HCT116 (cell line): ENCODE measurements around the gene GPC4. TPM values are rescaled to one million over a fixed set of nuclear protein-coding genes. Genes with fewer than 3 reads are reported as not detected.

Source experiments
- ATAC-seq: fragments of 200-7000 bp; cut with Tn5 transposase; 2 replicates; pipeline ENCODE4 v1.9.1; 2020; ENCODE audit warnings: mild to moderate bottlenecking, moderate library complexity
- BruUV-seq: library from RNA; stranded (reverse); fragments of 400-500 nt; replicated peaks from 2 replicates; lab custom pipeline; 2021; lab: Mats Ljungman, UMichigan
- CTCF ChIA-PET: fragments of 300-600 bp; sonication (Branson Sonifier 250); formaldehyde crosslinking; loops from one replicate; lab custom pipeline; 2021; ENCODE audit warnings: antibody characterized with exemption; lab: Charles Lee
- POLR2A ChIA-PET: fragments of 300-600, 350-600 bp; sonication (Branson Sonifier 250); formaldehyde crosslinking; loops from one replicate; lab custom pipeline; 2021; ENCODE audit warnings: antibody characterized with exemption; lab: Charles Lee
- RAD21 ChIA-PET, 2 experiments: fragments of 300-600 bp; sonication (Branson Sonifier 250); formaldehyde crosslinking; loops; one replicate each; lab custom pipeline; 2023; ENCODE audit warnings: low total read pairs in 2 of 2; ENCODE audit not compliant: uncharacterized antibody in 2 of 2, unreplicated experiment in 2 of 2, low non-redundant PET in 1 of 2; lab: Charles Lee
- DNase-seq: peaks from one replicate; pipeline ENCODE4 v3.0.0-alpha.2; 2010; ENCODE audit warnings: low read depth, low spot score
- H2AFZ ChIP-seq: fragments of 200-600 bp; shearing (Covaris generic), sonication (generic); 2 replicates; pipeline ENCODE4 v1.6.1; 2017; ENCODE audit warnings: low read depth, mixed run types, mixed read lengths, antibody characterized with exemption, low read length; ENCODE audit not compliant: poor library complexity, severe bottlenecking
- H3K27ac ChIP-seq: 2 replicates; pipeline ENCODE4 v1.5.1; 2012; ENCODE audit warnings: low read depth, low read length
- H3K27me3 ChIP-seq: fragments of 200-600 bp; sonication (generic); 2 replicates; pipeline ENCODE4 v1.6.1; 2016; ENCODE audit warnings: mixed run types, low read length, mixed read lengths; ENCODE audit not compliant: insufficient read depth
- H3K36me3 ChIP-seq, 2 experiments: fragments of 200-500 bp in 1 of 2; fragments of 200-600 bp in 1 of 2; sonication (Bioruptor generic) in 1 of 2; sonication (generic) in 1 of 2; 2 replicates each; pipeline versions ENCODE4 v1.5.1 to v1.6.1; 2014 to 2016; ENCODE audit warnings: low read length in 2 of 2, inconsistent platforms in 1 of 2, mixed read lengths in 1 of 2, mixed run types in 1 of 2; ENCODE audit not compliant: insufficient read depth in 2 of 2, control insufficient read depth in 1 of 2
- H3K4me1 ChIP-seq, 2 experiments: fragments of 200-600 bp in 1 of 2; sonication (generic) in 1 of 2; 2 replicates each; pipeline versions ENCODE4 v1.5.1 to v1.6.1; 2012 to 2017; ENCODE audit warnings: low read length in 2 of 2, inconsistent platforms in 1 of 2, mild to moderate bottlenecking in 1 of 2, mixed read lengths in 1 of 2, mixed run types in 1 of 2, moderate library complexity in 1 of 2; ENCODE audit not compliant: insufficient read depth in 2 of 2, control insufficient read depth in 1 of 2
- H3K4me2 ChIP-seq: fragments of 200-600 bp; sonication (generic); 2 replicates; pipeline ENCODE4 v1.6.1; 2017; ENCODE audit warnings: mixed run types, low read length, mixed read lengths
- H3K4me3 ChIP-seq, 2 experiments: fragments of 200-600 bp in 1 of 2; sonication (generic) in 1 of 2; replicated peaks in 1 of 2; 2 replicates each; pipeline ENCODE4 v1.5.1; 2011 to 2016; ENCODE audit warnings: low read length in 2 of 2, control low read depth in 1 of 2, low read depth in 1 of 2, mild to moderate bottlenecking in 1 of 2, mixed read lengths in 1 of 2, mixed run types in 1 of 2
- H3K79me2 ChIP-seq: fragments of 200-600 bp; sonication (generic); 2 replicates; pipeline ENCODE4 v1.6.1; 2017; ENCODE audit warnings: mild to moderate bottlenecking, mixed run types, low read length, moderate library complexity, mixed read lengths; ENCODE audit not compliant: insufficient read depth
- H3K9ac ChIP-seq: fragments of 200-600 bp; sonication (generic); 2 replicates; pipeline ENCODE4 v1.6.1; 2016; ENCODE audit warnings: low read length, mixed read lengths
- H3K9me2 ChIP-seq: fragments of 200-600 bp; sonication (generic), shearing (Covaris generic); 2 replicates; pipeline ENCODE4 v1.6.1; 2017; ENCODE audit warnings: mixed run types, mild to moderate bottlenecking, moderate library complexity; ENCODE audit not compliant: insufficient read depth
- H3K9me3 ChIP-seq, 2 experiments: fragments of 200-500 bp in 1 of 2; fragments of 200-600 bp in 1 of 2; sonication (Bioruptor generic) in 1 of 2; sonication (generic) in 1 of 2; 2 replicates each; pipeline ENCODE4 v1.6.1; 2014 to 2017; ENCODE audit warnings: low read length in 2 of 2, mixed read lengths in 2 of 2, inconsistent platforms in 1 of 2, low read depth in 1 of 2, mild to moderate bottlenecking in 1 of 2, mixed run types in 1 of 2, moderate library complexity in 1 of 2; ENCODE audit not compliant: control insufficient read depth in 1 of 2, insufficient read depth in 1 of 2
- H4K20me1 ChIP-seq: fragments of 200-600 bp; sonication (generic), shearing (Covaris generic); 2 replicates; pipeline ENCODE4 v1.6.1; 2017; ENCODE audit warnings: mixed run types, mild to moderate bottlenecking, moderate library complexity; ENCODE audit not compliant: insufficient read depth
- CTCF ChIP-seq, 3 experiments: fragments of 200-600 bp in 1 of 3; sonication (generic) in 1 of 3; IDR thresholded peaks in 2 of 3; conservative IDR thresholded peaks in 1 of 3; 2 replicates each; pipeline ENCODE4 v1.5.1; 2012 to 2017; ENCODE audit warnings: low read depth in 2 of 3, low read length in 2 of 3, antibody characterized with exemption in 1 of 3, borderline replicate concordance in 1 of 3, control low read depth in 1 of 3, mild to moderate bottlenecking in 1 of 3, mixed read lengths in 1 of 3, mixed run types in 1 of 3, moderate library complexity in 1 of 3; ENCODE audit not compliant: insufficient read depth in 1 of 3
- ELF1 ChIP-seq: IDR thresholded peaks from 2 replicates; pipeline ENCODE4 v1.6.1; 2012; ENCODE audit warnings: low read depth, borderline replicate concordance
- EZH2phosphoT487 ChIP-seq: fragments of 200-600 bp; IDR thresholded peaks from 2 replicates; pipeline ENCODE4 v1.6.1; 2018; ENCODE audit warnings: antibody characterized with exemption, borderline replicate concordance
- JUND ChIP-seq: IDR thresholded peaks from 2 replicates; pipeline ENCODE4 v1.6.1; 2012
- POLR2AphosphoS5 ChIP-seq: IDR thresholded peaks from 2 replicates; pipeline ENCODE4 v1.6.1; 2011; ENCODE audit warnings: mild to moderate bottlenecking, low read depth, low read length, moderate library complexity
- RAD21 ChIP-seq: IDR thresholded peaks from 2 replicates; pipeline ENCODE4 v1.6.1; 2012; ENCODE audit warnings: low read depth, mild to moderate bottlenecking
- SIN3A ChIP-seq: IDR thresholded peaks from 2 replicates; pipeline ENCODE4 v1.6.1; 2012; ENCODE audit warnings: low read depth
- SP1 ChIP-seq: IDR thresholded peaks from 2 replicates; pipeline ENCODE4 v1.6.1; 2012; ENCODE audit warnings: low read depth
- TCF7L2 ChIP-seq: IDR thresholded peaks from 2 replicates; pipeline ENCODE4 v1.7.0; 2011; ENCODE audit warnings: borderline replicate concordance, inconsistent platforms; ENCODE audit not compliant: insufficient read depth, insufficient read length; ENCODE audit errors: extremely low read depth
- YY1 ChIP-seq: IDR thresholded peaks from 2 replicates; pipeline ENCODE4 v1.6.1; 2011; ENCODE audit warnings: low read length, low read depth, moderate library complexity, mild to moderate bottlenecking; ENCODE audit not compliant: insufficient replicate concordance; ENCODE audit errors: extremely low read depth
- ZFX ChIP-seq: fragments of 450-650 bp; IDR thresholded peaks from 2 replicates; pipeline ENCODE4 v1.6.1; 2017
- ZNF274 ChIP-seq: fragments of 200-500 bp; sonication (Bioruptor generic); IDR thresholded peaks from 2 replicates; pipeline ENCODE4 v1.6.1; 2014; ENCODE audit warnings: mild to moderate bottlenecking, low read depth, low read length, inconsistent platforms
- intact Hi-C: fragments of 100-400 bp; cut with micrococcal nuclease; formaldehyde crosslinking; loops from 2 replicates; pipeline ENCODE4 v1.10.0; 2022
- total RNA-seq: library from RNA; stranded (reverse); gene quantifications from one replicate; pipeline ENCODE4 v1.2.1, GENCODE V29; 2021; ENCODE audit not compliant: unreplicated experiment
- TF ChIP-seq, protein P1 (sequence below): IDR thresholded peaks from 2 replicates; pipeline ENCODE4 v1.6.1; 2012
- TF ChIP-seq, protein P2 (sequence below): IDR thresholded peaks from 2 replicates; pipeline ENCODE4 v1.6.1; 2012
- TF ChIP-seq, protein P3 (sequence below): IDR thresholded peaks from 2 replicates; pipeline ENCODE4 v1.6.1; 2011; ENCODE audit warnings: mild to moderate bottlenecking, low read length, moderate library complexity; ENCODE audit not compliant: insufficient replicate concordance; ENCODE audit errors: extremely low read depth
- TF ChIP-seq, protein P4 (sequence below): IDR thresholded peaks from 2 replicates; pipeline ENCODE4 v1.6.1; 2012; ENCODE audit warnings: low read depth

The GPC4 gene
- total RNA-seq, 1 experiment from 2014 or later = 9.7 TPM

GRCh38 chrX:133434197-133434820 is 19.0 kb upstream of the GPC4 start (continued):
- TF ChIP-seq, protein P1, sequence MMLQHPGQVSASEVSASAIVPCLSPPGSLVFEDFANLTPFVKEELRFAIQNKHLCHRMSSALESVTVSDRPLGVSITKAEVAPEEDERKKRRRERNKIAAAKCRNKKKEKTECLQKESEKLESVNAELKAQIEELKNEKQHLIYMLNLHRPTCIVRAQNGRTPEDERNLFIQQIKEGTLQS = no peak
- no peak for TF ChIP-seq ZFX
- TF ChIP-seq SP1 = no peak
- TF ChIP-seq ELF1 = no peak
- TF ChIP-seq, protein P2, sequence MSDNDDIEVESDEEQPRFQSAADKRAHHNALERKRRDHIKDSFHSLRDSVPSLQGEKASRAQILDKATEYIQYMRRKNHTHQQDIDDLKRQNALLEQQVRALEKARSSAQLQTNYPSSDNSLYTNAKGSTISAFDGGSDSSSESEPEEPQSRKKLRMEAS = no peak
- TF ChIP-seq EZH2phosphoT487 = no peak
- no peak for TF ChIP-seq RAD21
- no peak for TF ChIP-seq POLR2AphosphoS5

DNA sequence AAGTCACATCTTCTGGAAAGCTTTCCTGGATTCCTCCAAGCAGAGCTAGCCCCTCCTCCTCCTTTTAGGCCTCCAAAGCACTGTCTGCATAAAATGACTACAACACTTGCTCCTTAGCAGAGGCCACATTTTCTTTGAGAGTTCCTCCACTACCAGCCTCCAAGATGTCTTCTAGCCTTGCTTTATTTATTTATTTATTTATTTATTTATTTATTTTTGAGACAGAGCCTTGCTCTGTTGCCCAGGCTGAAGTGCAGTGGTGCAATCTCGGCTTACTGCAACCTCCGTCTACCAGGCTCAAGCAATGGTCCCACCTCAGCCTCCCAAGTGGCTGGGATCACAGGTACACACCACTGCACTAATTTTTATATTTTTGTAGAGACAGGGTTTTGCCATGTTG is 4.6 kb upstream of the GPC4 start:
- DNase-seq (no peak), ATAC-seq (no peak)
- ChIA-PET CTCF (no interaction called here), POLR2A (no interaction called here), RAD21 (no interaction called here)
- no peaks in the 10 kb centered on the region for H3K9me3 ChIP-seq
- H3K27ac ChIP-seq = no peak overlapping the region
- H3K79me2 ChIP-seq = no peaks in the 10 kb centered on the region
- H4K20me1 ChIP-seq = no peaks in the 10 kb centered on the region
- no peaks in the 10 kb centered on the region for H3K27me3 ChIP-seq
- H3K4me3 ChIP-seq = no peak overlapping the region
- no peaks in the 10 kb centered on the region for H3K36me3 ChIP-seq
- H2AFZ ChIP-seq = no peak overlapping the region
- peaks cover 0 to 5% of the 10 kb centered on the region in 2 experiments; a peak in 1 of 4 replicates for H3K4me1 ChIP-seq
- BruUV-seq = no TSS peak
- no peak overlapping the region for H3K4me2 ChIP-seq
- intact Hi-C loops = no loop called here
- H3K9me2 ChIP-seq = no peaks in the 10 kb centered on the region
- H3K9ac ChIP-seq = no peak overlapping the region
- TF ChIP-seq EZH2phosphoT487 (no peak), ZNF274 (no peak), CTCF (IDR thresholded peaks at IDR 0.05 in 2 of 3, conservative IDR thresholded peaks at IDR 0.05 in 1 of 3; ENCODE audit: borderline replicate concordance in 1 of 3, insufficient read depth in 1 of 3, low read depth in 2 of 3, low read length in 2 of 3) (no peak), SP1 (no peak), TCF7L2 (no peak), YY1 (no peak), SIN3A (no peak), JUND (no peak)
- TF ChIP-seq, protein P3, sequence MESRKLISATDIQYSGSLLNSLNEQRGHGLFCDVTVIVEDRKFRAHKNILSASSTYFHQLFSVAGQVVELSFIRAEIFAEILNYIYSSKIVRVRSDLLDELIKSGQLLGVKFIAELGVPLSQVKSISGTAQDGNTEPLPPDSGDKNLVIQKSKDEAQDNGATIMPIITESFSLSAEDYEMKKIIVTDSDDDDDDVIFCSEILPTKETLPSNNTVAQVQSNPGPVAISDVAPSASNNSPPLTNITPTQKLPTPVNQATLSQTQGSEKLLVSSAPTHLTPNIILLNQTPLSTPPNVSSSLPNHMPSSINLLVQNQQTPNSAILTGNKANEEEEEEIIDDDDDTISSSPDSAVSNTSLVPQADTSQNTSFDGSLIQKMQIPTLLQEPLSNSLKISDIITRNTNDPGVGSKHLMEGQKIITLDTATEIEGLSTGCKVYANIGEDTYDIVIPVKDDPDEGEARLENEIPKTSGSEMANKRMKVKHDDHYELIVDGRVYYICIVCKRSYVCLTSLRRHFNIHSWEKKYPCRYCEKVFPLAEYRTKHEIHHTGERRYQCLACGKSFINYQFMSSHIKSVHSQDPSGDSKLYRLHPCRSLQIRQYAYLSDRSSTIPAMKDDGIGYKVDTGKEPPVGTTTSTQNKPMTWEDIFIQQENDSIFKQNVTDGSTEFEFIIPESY = no peak
- TF ChIP-seq, protein P4, sequence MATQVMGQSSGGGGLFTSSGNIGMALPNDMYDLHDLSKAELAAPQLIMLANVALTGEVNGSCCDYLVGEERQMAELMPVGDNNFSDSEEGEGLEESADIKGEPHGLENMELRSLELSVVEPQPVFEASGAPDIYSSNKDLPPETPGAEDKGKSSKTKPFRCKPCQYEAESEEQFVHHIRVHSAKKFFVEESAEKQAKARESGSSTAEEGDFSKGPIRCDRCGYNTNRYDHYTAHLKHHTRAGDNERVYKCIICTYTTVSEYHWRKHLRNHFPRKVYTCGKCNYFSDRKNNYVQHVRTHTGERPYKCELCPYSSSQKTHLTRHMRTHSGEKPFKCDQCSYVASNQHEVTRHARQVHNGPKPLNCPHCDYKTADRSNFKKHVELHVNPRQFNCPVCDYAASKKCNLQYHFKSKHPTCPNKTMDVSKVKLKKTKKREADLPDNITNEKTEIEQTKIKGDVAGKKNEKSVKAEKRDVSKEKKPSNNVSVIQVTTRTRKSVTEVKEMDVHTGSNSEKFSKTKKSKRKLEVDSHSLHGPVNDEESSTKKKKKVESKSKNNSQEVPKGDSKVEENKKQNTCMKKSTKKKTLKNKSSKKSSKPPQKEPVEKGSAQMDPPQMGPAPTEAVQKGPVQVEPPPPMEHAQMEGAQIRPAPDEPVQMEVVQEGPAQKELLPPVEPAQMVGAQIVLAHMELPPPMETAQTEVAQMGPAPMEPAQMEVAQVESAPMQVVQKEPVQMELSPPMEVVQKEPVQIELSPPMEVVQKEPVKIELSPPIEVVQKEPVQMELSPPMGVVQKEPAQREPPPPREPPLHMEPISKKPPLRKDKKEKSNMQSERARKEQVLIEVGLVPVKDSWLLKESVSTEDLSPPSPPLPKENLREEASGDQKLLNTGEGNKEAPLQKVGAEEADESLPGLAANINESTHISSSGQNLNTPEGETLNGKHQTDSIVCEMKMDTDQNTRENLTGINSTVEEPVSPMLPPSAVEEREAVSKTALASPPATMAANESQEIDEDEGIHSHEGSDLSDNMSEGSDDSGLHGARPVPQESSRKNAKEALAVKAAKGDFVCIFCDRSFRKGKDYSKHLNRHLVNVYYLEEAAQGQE = no peak
- TF ChIP-seq, protein P1 = no peak
